HG03039 (cell line): ENCODE measurements around the gene CUBN.

Source experiments
- ATAC-seq: cut with Tn5 transposase; IDR thresholded peaks from one replicate; pipeline ENCODE4 v1.9.1; 2021; ENCODE audit warnings: mild to moderate bottlenecking, moderate library complexity; ENCODE audit not compliant: unreplicated experiment

Gene CUBN

DNA sequence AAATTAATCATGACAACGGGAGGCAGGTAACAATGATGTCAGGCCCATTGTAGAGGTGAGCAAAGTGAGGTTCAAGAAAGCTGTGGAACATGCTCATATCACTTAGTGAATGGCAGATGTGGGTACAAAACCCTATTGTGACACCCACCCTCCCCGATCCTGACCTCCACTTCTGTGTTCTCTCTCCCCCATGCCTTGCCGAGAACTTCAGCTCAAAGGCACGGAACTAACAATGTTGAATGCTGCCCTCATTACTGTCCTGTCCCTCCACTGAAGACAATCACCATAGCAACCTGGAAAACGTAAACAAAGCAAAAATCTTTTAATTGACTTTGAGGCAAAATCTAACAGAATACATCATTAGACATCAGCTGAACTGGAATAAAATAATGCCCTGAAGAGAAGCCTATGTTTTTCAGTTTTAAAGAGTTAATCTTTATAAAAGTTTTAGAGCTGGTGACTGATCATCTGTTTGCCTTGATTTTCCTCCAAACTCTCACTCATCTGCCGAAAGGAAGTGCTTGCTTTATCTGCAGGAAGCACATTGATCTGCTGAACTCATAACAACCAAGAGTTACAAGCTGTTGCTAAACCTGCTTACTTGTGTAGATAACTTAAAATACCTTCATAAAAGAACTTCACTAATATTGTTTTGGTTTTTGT lies 133.6 kb downstream of the CUBN start:
- ATAC-seq, result no peak

DNA sequence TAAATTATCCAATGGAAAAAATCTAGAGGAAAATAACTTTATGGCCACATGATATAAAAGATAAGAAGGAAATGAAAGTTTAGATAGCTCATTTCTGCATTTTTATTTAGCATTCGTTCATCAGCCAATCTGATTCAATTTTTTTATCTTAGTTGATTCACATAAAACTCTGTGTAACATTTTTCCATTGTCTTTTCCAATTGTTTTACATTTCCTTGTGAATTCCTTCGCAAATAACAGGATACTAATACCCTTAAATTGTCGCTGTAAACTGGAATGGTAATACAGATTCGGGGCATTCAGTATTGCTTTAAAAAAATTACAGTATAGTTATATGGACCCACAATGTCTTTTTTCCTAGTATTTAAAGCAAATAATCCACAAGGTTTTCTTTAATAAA lies 136.4 kb downstream of the CUBN start:
- no peak for ATAC-seq

DNA sequence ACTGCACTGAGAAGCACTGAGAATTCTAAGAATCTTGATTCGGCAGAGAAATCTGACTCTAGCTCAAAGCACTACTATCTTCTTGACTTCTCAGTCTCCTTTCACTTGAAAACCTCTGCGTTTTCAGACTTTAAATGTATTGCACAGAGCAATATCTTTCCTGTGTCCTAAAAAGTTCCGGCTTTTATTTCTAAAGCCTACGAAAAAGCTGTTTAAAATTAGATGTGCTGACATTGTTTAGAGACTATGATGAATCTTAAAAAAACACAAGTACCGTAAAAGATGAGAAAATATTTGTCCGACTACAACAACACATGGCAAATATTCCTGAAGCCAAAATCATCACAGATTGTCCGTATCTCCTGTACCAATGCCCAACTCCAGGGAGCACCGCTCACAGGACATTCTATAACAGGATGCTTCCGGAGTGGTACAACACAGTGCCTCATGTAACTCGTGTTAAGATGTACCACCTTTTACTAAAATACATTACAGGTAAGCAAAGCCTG lies 136.9 kb downstream of the CUBN start:
- no peak for ATAC-seq

DNA sequence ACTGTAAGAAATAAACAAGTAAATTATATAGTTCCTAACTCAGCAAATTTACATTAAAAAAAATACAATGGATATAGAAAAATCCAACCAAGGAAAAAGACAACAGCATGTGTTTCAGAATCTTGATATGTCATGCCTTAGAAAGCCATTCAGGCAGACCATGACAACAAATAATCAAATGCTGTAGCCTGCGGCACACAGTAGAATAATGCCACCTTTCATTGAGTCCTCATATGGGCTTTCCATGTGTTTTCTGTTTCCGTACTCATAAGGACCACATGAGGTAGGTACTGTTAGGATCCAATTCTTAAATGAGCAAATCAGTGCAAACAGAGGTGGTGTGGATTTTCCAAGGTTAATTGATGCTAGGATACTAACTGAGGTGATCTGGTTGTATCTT lies 138.6 kb downstream of the CUBN start:
- no peak for ATAC-seq

DNA sequence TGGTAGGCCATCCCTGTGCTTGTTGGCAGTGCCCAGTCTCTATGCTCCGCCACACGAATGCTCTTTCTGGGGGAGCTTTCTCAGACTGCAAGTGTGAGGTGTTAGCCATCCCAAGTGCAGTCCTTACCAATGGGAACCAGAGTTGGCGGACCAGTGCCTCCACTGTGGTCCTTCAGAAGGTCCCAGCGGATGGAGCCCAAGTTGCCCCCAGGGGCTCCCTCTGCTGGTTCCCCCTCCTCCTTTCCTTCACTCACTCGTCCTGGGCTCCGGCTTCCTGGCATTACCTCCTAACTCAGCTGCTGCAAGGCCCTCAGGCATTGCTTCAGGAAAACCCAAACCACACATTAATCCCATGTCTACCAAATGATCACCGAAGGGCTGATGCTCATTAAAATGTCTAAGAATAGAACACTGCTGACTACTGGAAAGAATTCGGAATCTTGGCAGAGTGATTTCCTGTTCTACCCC lies 139.8 kb downstream of the CUBN start:
- no peak for ATAC-seq

DNA sequence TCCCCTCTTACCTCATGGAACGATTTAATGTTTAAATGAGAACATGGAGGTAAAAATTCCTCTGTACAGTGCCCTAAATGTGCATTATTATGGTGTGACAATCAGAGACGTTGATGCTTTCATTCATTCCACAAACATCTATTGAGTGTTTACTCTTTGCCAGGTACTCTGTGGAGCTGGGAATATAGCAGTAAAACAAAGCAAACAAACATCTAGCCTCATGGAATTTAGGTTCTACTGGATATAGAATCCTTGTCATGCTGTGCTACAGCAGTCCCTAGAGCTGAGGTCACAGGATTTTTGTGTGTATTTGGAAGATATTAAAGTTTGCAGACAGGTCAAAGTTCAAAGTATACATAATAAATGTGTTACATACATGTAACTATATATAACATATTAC lies 140.7 kb downstream of the CUBN start:
- no peak for ATAC-seq

DNA sequence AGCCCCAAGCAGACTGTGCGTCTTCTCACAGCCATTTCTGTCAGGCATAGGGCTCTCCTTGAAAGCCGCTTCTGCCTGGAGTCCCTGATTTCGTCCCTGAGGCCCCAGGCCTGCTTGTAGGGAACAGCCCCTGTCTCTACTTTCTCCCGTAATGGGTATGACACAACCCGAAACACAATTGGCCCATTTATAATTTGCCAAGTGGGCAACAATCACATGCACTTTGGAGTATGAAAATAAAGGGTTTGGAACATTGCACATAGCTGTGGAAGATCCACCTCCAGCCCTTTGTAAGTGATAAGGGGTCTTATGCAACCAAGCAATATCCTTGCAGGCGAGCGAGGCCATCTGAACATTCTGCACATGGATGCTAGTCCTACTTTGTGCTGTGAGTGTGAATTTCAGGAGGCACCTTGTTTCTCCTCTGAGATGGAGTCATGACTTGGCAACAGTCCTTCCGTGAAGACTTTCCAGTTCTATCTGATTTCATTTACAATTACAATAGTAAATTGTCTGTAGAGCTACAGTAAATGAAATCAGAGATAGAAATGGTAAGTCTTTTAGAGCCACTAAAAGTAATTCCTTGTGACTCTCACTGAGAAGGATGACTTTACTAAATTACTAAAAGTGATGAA lies 141.5 kb downstream of the CUBN start:
- no peak for ATAC-seq

DNA sequence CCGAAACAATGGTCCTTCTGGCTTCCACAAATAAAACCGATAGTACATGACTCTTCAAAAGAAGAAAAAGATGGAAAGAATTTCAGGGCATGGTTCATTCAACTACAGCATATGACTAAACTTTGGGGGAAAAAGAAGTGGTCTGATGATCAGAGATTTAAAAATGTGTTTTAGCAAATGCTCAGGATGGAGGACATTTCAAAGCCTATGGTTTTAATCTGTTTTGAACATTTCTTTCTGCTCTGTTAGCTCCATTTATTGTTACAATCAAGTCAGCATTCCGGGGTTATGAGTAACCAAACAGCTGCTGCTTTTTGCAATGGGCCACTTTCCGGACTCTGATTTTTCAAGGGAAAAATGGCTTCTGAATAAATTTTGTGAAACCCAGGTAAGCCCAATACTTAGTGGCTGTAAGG lies 142.4 kb downstream of the CUBN start:
- ATAC-seq, result no peak

DNA sequence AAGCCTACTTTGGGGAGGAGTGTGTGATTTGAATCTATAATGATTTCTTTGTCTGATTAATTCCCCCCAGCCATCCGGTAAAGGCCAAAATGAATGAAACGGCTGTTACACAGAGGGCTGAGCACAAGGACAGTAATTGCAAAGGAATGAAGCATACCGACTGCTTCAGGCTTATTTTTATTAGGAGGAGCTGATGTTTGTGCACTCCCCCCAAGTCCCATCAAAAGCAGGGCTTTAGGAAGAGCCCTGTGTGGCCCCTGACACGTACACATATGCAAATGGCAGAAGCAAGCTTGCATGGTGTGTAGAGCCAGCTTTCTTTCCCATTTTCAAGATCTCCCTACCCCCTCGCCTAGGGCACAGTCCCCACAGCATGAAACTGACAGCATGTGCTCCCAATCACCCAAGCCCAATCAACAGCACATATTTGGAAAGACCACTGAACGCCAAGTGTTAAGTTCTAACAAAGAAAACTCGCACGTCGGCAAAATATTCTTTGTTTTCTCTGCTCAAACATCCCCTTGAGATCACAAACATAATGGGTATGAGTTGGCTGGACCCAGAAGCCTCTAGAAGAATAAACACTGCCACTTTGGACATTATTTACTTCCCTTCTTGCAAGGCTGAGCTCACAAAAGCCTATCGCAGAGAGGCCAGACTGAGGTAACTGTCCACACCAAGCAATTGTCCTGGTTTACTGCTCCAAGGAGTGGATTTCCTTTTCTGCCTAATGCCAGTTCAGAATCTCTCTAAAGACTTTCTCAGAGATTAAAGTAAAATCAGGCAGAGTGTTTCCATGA lies 143.0 kb downstream of the CUBN start:
- ATAC-seq, result no peak

DNA sequence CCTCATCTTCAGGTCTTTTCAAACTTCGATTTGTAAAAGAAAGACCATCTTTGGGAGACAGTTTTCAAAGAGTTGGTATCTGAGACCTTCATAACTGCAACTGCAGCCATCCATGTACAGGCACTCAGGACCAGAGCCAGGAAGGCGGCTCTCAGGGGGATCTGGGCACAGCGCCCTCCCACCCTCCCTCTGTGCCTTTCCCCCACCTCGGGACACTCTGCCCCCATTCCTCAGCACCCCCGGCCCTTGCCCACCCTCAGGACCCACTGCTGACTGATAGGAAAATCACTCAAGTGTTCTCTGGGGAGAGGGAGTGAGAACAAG lies 143.6 kb downstream of the CUBN start:
- no peak for ATAC-seq

DNA sequence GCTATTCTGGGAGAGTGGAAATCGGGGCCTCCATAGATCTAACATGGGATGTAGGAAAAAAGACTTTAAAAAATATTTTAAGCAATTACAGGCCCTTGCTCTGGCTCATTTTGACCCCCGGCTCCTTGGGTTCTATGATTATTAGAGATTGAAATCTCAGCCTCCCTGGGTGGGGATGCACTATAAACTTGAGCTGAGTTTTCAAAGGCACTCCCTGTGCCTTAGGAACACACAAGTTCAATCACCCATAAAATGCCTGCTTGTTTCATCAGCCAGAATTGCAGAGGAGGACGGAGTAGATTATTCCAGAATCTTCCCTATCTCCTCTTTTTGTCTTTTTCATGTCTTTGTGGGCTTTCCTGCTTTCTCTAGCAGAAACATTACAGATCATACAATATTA lies 145.4 kb downstream of the CUBN start:
- no peak for ATAC-seq

DNA sequence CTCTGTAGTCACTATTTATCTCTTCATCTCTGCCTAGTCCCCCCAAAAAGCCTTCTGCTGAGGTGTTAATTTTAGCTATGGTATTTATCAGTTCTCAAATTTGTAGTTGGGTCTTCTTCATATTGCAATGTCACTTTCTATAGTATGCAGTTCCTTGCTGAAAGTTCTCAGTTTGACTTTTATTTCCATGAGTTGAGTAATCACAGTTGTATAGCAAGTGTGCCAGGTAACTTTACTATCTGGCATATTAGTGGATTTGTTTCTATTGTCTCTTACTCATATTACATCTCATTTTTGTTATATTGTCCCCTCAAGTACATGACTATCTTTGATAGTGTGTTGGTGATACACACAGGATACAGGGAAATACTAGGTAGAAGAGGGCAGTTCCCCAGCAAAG lies 152.8 kb downstream of the CUBN start:
- no peak for ATAC-seq

DNA sequence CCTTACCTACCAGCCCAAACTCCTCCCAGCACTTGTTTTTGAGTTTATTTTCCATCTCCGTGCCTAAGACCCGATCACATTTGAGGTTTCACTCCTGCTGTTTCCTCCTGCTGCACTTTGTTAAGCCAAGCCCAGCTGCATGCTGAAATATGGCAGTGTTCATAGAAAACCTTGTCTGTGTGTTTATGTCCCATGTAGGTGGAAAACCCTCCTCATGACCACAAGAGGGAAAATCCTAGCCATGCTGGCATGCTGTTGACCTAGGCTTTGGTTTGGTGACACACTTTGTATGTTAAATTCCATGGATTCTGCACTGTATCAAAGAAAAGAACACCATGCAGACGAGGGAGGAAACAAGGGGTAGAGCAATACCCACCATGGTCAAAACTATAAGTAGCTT lies 154.4 kb downstream of the CUBN start:
- no peak for ATAC-seq

DNA sequence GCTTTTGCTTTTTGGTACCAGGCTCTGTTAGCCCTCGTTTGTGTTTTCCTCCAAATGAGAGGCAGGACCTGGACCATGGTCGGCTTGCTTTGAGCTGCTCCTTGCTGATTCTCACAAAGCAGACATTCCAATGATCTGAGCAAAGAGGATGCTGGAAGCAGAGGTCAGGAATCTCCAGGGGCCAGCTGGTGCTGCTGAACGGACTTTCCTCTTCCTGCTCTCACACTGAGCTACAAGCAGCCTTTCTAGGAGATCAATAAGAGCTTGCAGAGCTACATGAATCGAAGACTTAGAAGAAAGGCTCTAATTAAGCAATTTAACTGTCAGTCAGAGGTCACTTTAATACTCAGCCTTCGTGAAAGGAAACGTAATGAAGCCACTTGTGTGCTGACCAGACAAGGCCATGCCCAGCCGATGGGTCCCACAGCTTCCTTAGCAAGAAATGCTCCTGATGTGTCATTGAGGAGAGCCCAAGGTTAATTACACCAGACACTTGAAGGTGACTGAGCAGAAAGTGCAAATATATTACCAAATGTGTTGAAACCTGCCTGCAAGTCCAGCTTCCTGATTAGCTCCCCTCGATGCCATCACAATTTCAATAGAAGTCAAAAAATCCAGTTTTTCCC lies 161.1 kb downstream of the CUBN start:
- ATAC-seq, result no peak

DNA sequence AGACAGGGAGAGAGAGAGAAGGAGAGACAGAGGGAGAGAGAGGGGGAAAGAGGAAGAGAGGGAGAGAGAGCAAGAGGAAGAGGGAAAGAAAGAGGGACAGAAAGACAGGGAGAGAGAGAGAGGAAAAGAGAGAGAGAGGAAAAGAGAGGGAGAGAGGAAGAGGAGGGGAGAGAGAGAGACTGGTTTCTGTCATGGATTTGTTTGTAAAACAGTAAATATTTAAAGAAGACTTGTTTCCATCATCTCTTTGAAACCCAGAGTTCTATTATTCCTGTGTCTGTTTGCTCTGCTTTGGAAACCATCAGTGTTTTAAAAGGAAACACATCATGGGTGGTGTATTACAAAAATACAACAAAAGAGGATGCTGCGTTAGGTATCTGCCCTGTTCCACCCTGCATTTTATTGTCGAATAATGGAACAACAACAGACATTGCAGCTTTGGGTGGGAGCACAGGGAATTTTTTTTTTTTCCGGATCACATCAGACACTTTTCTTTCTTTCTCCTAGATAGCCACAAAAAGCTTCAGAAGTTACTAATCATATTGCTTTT lies 161.7 kb downstream of the CUBN start:
- ATAC-seq, result no peak

DNA sequence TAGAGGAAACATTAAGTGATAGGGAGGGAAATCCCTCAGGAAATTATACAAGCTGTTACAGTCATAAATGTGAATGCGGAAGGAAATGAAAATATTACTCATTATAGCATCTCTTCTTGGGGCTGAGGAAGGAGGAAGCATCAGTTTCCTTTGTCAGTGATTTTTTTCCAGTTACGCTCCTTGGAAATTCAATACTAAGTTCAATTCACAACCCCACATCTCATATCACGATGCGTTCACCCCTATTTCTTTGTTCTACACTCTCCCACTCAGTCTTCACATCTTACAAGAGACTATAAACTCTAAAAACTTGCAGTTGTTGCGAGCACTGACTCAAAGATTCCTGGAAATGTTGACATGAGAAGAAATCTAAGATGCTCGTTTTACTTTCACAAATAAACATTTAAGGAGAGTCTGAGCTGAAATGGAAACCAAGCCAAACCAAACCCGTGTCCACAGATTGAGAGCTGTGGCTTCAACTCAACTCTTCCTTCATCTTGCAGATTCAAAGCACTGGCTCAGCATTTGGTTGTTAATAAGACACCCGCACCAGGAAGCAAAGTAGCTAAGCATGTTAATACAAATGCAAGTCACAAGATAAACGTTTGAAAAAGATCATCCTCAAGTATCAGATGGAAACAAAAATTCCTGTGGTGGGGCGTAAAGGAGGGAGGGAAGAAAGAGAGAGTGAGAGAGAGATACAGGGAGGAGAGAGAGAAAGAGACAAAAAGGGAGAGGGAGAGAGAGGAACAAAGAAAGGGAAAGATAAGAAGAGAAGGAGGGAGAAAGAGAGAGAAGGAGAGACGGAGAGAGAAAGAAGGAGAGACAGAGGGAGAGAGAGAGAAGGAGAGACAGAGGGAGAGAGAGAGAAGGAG lies 162.4 kb downstream of the CUBN start:
- ATAC-seq, result no peak

DNA sequence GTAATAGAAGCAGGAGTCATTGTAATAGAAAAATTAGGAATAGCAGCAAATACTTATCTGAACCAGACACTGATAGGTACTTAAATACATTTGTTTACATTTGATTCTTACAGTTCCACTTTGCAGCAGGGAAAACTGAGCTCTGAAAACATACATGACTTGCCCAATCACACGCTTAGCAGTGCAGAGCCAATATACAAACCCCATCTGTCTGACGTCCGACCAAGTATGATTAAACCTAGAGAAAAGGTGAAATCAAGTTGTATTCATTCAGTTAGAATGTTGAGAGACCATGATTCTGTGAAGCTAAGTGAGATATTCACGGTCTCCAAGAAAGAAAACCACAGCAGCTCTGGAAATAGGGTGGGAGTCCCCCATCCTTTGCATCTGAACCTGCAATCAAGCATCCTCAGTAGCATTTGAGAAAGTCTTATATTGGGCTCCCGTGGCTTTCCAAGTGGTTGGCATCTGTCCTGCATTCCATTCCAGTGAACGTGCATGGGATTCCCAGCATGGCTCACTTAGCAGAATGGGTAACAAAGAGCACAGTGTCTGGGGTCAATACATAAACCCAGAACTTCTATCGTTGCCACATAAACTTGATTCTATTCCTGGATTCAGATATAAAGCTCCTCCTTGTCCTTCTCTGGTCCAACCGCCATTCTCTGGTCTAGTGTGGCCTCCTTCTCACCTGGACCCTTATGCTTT lies 163.7 kb downstream of the CUBN start:
- ATAC-seq, result no peak

DNA sequence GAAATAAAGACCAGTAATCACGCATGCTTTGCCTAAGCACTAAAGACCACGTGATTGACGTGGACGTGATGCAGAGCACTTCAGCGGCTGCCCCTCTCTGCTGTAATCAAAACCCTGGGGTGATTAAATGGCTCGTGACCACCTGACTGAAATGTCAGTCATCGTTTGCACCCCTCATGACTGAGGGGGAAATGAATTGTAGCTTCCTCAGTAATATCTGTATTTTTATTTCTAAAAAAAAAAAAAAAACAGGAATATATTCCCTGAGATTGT lies 164.3 kb downstream of the CUBN start:
- ATAC-seq, result no peak

DNA sequence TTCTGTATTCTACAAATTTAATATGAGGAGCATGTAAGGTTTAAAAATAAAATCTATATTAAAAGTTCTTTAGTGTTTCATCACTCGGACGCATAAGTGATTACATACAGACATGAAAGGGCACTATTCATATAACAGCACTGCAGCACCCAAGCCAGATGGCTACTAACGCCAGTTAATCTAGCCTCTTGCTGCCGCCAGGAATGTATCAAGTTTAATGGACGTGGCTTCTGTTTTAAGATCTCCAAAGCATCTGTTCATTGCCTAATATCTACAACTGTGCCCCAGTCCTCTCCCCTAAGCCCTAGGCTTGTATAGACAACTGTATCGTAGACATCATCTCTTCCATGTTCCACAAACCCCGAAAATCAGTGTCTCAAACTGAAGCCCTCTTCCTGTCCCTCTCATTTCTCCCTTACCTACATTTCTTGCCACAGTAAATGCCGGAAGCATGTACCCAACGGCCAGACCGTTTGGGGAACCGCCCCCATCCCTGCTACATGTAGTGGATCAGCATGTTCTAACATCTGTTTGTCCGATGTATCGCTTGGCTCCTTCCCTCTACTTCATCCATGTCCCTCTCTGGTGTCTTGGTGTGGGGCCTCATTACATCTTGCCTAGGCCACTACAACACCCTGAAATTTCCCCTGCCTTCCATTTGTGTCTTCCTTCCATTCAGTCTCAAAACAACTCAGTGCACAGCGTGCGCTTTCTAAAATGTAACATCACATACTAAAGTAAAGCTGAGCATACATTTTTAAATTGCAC lies 164.9 kb downstream of the CUBN start:
- ATAC-seq, result no peak
